Caco-2 (cell line): Measurements from ENCODE around the gene SIT1. TPM values are rescaled to one million over a fixed set of nuclear protein-coding genes. Genes with fewer than 3 reads are reported as not detected.

ENCODE experiments used
- BruUV-seq: library from RNA; stranded (reverse); fragments of 400-500 nt; replicated peaks from 2 replicates; lab custom pipeline; 2021; lab: Mats Ljungman, UMichigan
- CTCF ChIA-PET: fragments of 300-600 bp; sonication (Branson Sonifier 250); formaldehyde crosslinking; loops from one replicate; lab custom pipeline; 2022; ENCODE audit warnings: antibody characterized with exemption; lab: Charles Lee
- POLR2A ChIA-PET: fragments of 300-600 bp; sonication (Branson Sonifier 250); formaldehyde crosslinking; loops from one replicate; lab custom pipeline; 2022; ENCODE audit warnings: antibody characterized with exemption; lab: Charles Lee
- DNase-seq, 2 experiments: peaks; one replicate each; pipeline versions ENCODE4 v3.0.0 to v3.0.0-alpha.2; 2020 to 2022
- H3K27me3 ChIP-seq: replicated peaks from 2 replicates; pipeline ENCODE4 v1.6.0; 2011; ENCODE audit warnings: low read length; ENCODE audit not compliant: control insufficient read depth, insufficient read depth
- H3K36me3 ChIP-seq: 2 replicates; pipeline ENCODE4 v1.5.1; 2011; ENCODE audit warnings: low read length; ENCODE audit not compliant: control insufficient read depth, insufficient read depth
- H3K4me1 ChIP-seq: fragments of 250-450 bp; sonication (Bioruptor Pico); 2 replicates; pipeline ENCODE4 v1.5.1; 2020; ENCODE audit warnings: mild to moderate bottlenecking
- H3K4me3 ChIP-seq: 2 replicates; pipeline ENCODE4 v1.5.1; 2011; ENCODE audit warnings: low read depth, mild to moderate bottlenecking, control low read depth, low read length
- H3K9me3 ChIP-seq: fragments of 250-450 bp; sonication (Bioruptor Pico); 2 replicates; pipeline ENCODE4 v1.5.1; 2020; ENCODE audit warnings: mild to moderate bottlenecking, moderate library complexity
- H3K27ac Mint-ChIP-seq: one replicate; pipeline ENCODE4 v1.8.0; 2022; ENCODE audit warnings: mixed read lengths; ENCODE audit not compliant: unreplicated experiment
- H3K27me3 Mint-ChIP-seq: one replicate; pipeline ENCODE4 v1.8.0; 2022; ENCODE audit warnings: mixed read lengths; ENCODE audit not compliant: insufficient read depth, unreplicated experiment
- H3K36me3 Mint-ChIP-seq: one replicate; pipeline ENCODE4 v1.8.0; 2022; ENCODE audit warnings: mild to moderate bottlenecking, mixed read lengths; ENCODE audit not compliant: insufficient read depth, unreplicated experiment
- H3K4me1 Mint-ChIP-seq: one replicate; pipeline ENCODE4 v1.8.0; 2022; ENCODE audit warnings: low read depth, mixed read lengths; ENCODE audit not compliant: unreplicated experiment
- H3K4me3 Mint-ChIP-seq: one replicate; pipeline ENCODE4 v1.8.0; 2022; ENCODE audit warnings: mild to moderate bottlenecking, moderate library complexity, mixed read lengths; ENCODE audit not compliant: unreplicated experiment
- H3K9me3 Mint-ChIP-seq: one replicate; pipeline ENCODE4 v1.8.0; 2022; ENCODE audit warnings: mixed read lengths; ENCODE audit not compliant: unreplicated experiment
- CTCF ChIP-seq, 2 experiments: fragments of 200-600 bp in 1 of 2; IDR thresholded peaks; 1 replicate in 1 of 2; 2 replicates in 1 of 2; pipeline versions ENCODE4 v1.5.1 to v1.8.0; 2011 to 2022; ENCODE audit warnings: antibody characterized with exemption in 1 of 2, control low read depth in 1 of 2, inconsistent platforms in 1 of 2, low read depth in 1 of 2, low read length in 1 of 2, mild to moderate bottlenecking in 1 of 2, moderate library complexity in 1 of 2; ENCODE audit not compliant: insufficient read depth in 1 of 2, severe bottlenecking in 1 of 2, unreplicated experiment in 1 of 2
- intact Hi-C: fragments of 100-400 bp; cut with micrococcal nuclease; formaldehyde crosslinking; loops from one replicate; pipeline ENCODE4 v1.10.0; 2022; ENCODE audit not compliant: unreplicated experiment
- total RNA-seq: library from RNA; stranded (reverse); gene quantifications from 2 replicates; pipeline ENCODE4 v1.2.3, GENCODE V29; 2022

SIT1 gene
- total RNA-seq, 1 experiment from 2014 or later = not detected

- TF ChIP-seq CTCF (IDR thresholded peaks at IDR 0.05; ENCODE audit: insufficient read depth in 1 of 2, low read depth in 1 of 2, low read length in 1 of 2, severe bottlenecking in 1 of 2, unreplicated experiment in 1 of 2) = no peak
- no TSS peak for BruUV-seq
- Histone ChIP-seq H3K27me3 (no peaks in the 10 kb centered on the region), H3K9me3 (no peaks in the 10 kb centered on the region), H3K36me3 (no peaks in the 10 kb centered on the region), H3K4me3 (no peak overlapping the region), H3K4me1 (no peaks in the 10 kb centered on the region)
- H3K27ac Mint-ChIP-seq = no peak overlapping the region
- no peak overlapping the region for H3K4me3 Mint-ChIP-seq
- no peak for DNase-seq
- H3K36me3 Mint-ChIP-seq = no peaks in the 10 kb centered on the region
- ChIA-PET CTCF (no interaction called here), POLR2A (no interaction called here)
- peaks cover 6% of the 10 kb centered on the region for H3K4me1 Mint-ChIP-seq
- intact Hi-C loops = no loop called here
- H3K9me3 Mint-ChIP-seq = no peaks in the 10 kb centered on the region
- no peaks in the 10 kb centered on the region for H3K27me3 Mint-ChIP-seq
Measured at GRCh38 chr9:35681341-35682002, 30.7 kb upstream of the SIT1 start.

GRCh38 chr9:35680331-35681105 is 29.8 kb upstream of the SIT1 start:
- no peak for TF ChIP-seq CTCF (IDR thresholded peaks at IDR 0.05; ENCODE audit: insufficient read depth in 1 of 2, low read depth in 1 of 2, low read length in 1 of 2, severe bottlenecking in 1 of 2, unreplicated experiment in 1 of 2)
- Mint-ChIP-seq H3K4me3 (no peak overlapping the region), H3K36me3 (no peaks in the 10 kb centered on the region), H3K9me3 (no peaks in the 10 kb centered on the region), H3K4me1 (peaks cover 6% of the 10 kb centered on the region), H3K27me3 (no peaks in the 10 kb centered on the region), H3K27ac (no peak overlapping the region)
- intact Hi-C loops = no loop called here
- CTCF ChIA-PET = no interaction called here
- Histone ChIP-seq H3K4me1 (no peaks in the 10 kb centered on the region), H3K4me3 (no peak overlapping the region), H3K27me3 (no peaks in the 10 kb centered on the region), H3K36me3 (no peaks in the 10 kb centered on the region), H3K9me3 (no peaks in the 10 kb centered on the region)
- POLR2A ChIA-PET = no interaction called here
- no peak for DNase-seq
- no TSS peak for BruUV-seq

GRCh38 chr9:35679766-35680330 is 29.1 kb upstream of the SIT1 start:
- peaks cover 6% of the 10 kb centered on the region for H3K4me1 Mint-ChIP-seq
- H3K9me3 ChIP-seq = no peaks in the 10 kb centered on the region
- no peaks in the 10 kb centered on the region for H3K36me3 ChIP-seq
- CTCF ChIA-PET = no interaction called here
- intact Hi-C loops = no loop called here
- H3K9me3 Mint-ChIP-seq = no peaks in the 10 kb centered on the region
- no peak overlapping the region for H3K4me3 Mint-ChIP-seq
- no TSS peak for BruUV-seq
- no peaks in the 10 kb centered on the region for H3K4me1 ChIP-seq
- no peak overlapping the region for H3K4me3 ChIP-seq
- POLR2A ChIA-PET = interaction anchor here (1.2 kb wide), 1 partner anchor 22 kb away, joined by 3 read pairs; the partner anchor contains the start of genes CCDC107 and RMRP
- H3K36me3 Mint-ChIP-seq = no peaks in the 10 kb centered on the region
- H3K27me3 ChIP-seq = no peaks in the 10 kb centered on the region
- no peak for TF ChIP-seq CTCF (IDR thresholded peaks at IDR 0.05; ENCODE audit: insufficient read depth in 1 of 2, low read depth in 1 of 2, low read length in 1 of 2, severe bottlenecking in 1 of 2, unreplicated experiment in 1 of 2)
- H3K27ac Mint-ChIP-seq = no peak overlapping the region
- no peaks in the 10 kb centered on the region for H3K27me3 Mint-ChIP-seq
- no peak for DNase-seq
